ENCODE measurements around the gene ARSA. TPM values are rescaled to one million over a fixed set of nuclear protein-coding genes. Genes with fewer than 3 reads are reported as not detected.

Gene ARSA
- total RNA-seq, 6 donors from 2014 or later: 29.8 to 99.0 (median 59.2) TPM

GRCh38 chr22:50626314-50626849 is 1.6 kb downstream of the ARSA start:
- Histone ChIP-seq H3K36me3 (peaks cover 0 to 23% (median 6%) of the 10 kb centered on the region in 4 donors), H3K9me3 (no peaks in the 10 kb centered on the region), H3K4me1 (peaks cover 21 to 40% (median 31%) of the 10 kb centered on the region in 4 donors), H3K27ac (peak overlapping the region in 1 of 4 donors; percentile 89), H3K27me3 (no peaks in the 10 kb centered on the region), H3K4me3 (no peak overlapping the region)
- ATAC-seq (ENCODE audit: low FRiP score in 2 of 2) (no peak), DNase-seq (peak in 1 of 2 donors; percentile 68)
- WGBS, 2 donors: 79 to 80% methylated on average over 6 of the region's 12 CpGs
- TF ChIP-seq EP300 (IDR thresholded peaks at IDR 0.05): no peak
- TF ChIP-seq CTCF (IDR thresholded peaks at IDR 0.05): no peak
- TF ChIP-seq POLR2A (IDR thresholded peaks at IDR 0.05): no peak
- TF ChIP-seq POLR2AphosphoS5 (IDR thresholded peaks at IDR 0.05): no peak

- no peak for TF ChIP-seq POLR2AphosphoS5 (IDR thresholded peaks at IDR 0.05)
- no peak for TF ChIP-seq EP300 (IDR thresholded peaks at IDR 0.05)
- TF ChIP-seq POLR2A (IDR thresholded peaks at IDR 0.05): no peak
- TF ChIP-seq CTCF (IDR thresholded peaks at IDR 0.05): no peak
- no peaks in the 10 kb centered on the region for H3K27me3 ChIP-seq
- peaks cover 0 to 23% (median 6%) of the 10 kb centered on the region in 4 donors for H3K36me3 ChIP-seq
- peak in 1 of 2 donors; percentile 76 for DNase-seq
- peaks cover 27 to 46% (median 37%) of the 10 kb centered on the region in 4 donors for H3K4me1 ChIP-seq
- ATAC-seq (ENCODE audit: low FRiP score in 2 of 2): no peak
- 94 to 95% methylated on average over 13 to 27 of the region's 27 CpGs for WGBS, 2 donors
- no peak overlapping the region for H3K27ac ChIP-seq
- no peak overlapping the region for H3K4me3 ChIP-seq
- H3K9me3 ChIP-seq: no peaks in the 10 kb centered on the region
Measured at GRCh38 chr22:50625568-50626313, 2.2 kb downstream of the ARSA start.

- peak in 1 of 2 donors; percentile 79 for DNase-seq
Measured at GRCh38 chr22:50625131-50625567, 2.8 kb downstream of the ARSA start.

GRCh38 chr22:50624347-50625130 is 3.4 kb downstream of the ARSA start:
- DNase-seq: no peak
- H3K27ac ChIP-seq: no peak overlapping the region
- no peak for TF ChIP-seq CTCF (IDR thresholded peaks at IDR 0.05)
- TF ChIP-seq EP300 (IDR thresholded peaks at IDR 0.05): no peak
- TF ChIP-seq POLR2AphosphoS5 (IDR thresholded peaks at IDR 0.05): no peak
- TF ChIP-seq POLR2A (IDR thresholded peaks at IDR 0.05): no peak
- no peaks in the 10 kb centered on the region for H3K27me3 ChIP-seq
- peaks cover 0 to 23% (median 6%) of the 10 kb centered on the region in 4 donors for H3K36me3 ChIP-seq
- WGBS, 2 donors: 83 to 85% methylated on average over 11 to 13 of the region's 16 CpGs
- H3K4me1 ChIP-seq: peaks cover 35 to 57% (median 48%) of the 10 kb centered on the region in 4 donors
- H3K9me3 ChIP-seq: no peaks in the 10 kb centered on the region
- H3K4me3 ChIP-seq: no peak overlapping the region
- ATAC-seq (ENCODE audit: low FRiP score in 2 of 2): no peak

More at GRCh38 chr22:50625131-50625567, 2.8 kb downstream of the ARSA start:
- Histone ChIP-seq H3K27me3 (no peaks in the 10 kb centered on the region), H3K27ac (no peak overlapping the region), H3K4me1 (peaks cover 32 to 52% (median 43%) of the 10 kb centered on the region in 4 donors), H3K9me3 (no peaks in the 10 kb centered on the region), H3K36me3 (peaks cover 0 to 23% (median 6%) of the 10 kb centered on the region in 4 donors), H3K4me3 (no peak overlapping the region)
- ATAC-seq (ENCODE audit: low FRiP score in 2 of 2): no peak
- WGBS, 2 donors: 40 to 85% methylated on average over 1 to 14 of the region's 14 CpGs
- no peak for TF ChIP-seq CTCF (IDR thresholded peaks at IDR 0.05)
- TF ChIP-seq EP300 (IDR thresholded peaks at IDR 0.05): no peak
- TF ChIP-seq POLR2AphosphoS5 (IDR thresholded peaks at IDR 0.05): no peak
- TF ChIP-seq POLR2A (IDR thresholded peaks at IDR 0.05): no peak

All from upper lobe of left lung (tissue), 6 donors.